Measurements from ENCODE around the gene RFX5. TPM values are rescaled to one million over a fixed set of nuclear protein-coding genes. Genes with fewer than 3 reads are reported as not detected.

The RFX5 gene
- total and polyA plus RNA-seq, 9 of the 15 experiments (the other 6 are each of a cell fraction or from before 2014, with no cell fraction given): 3.8 to 48.2 (median 32.2) TPM

GRCh38 chr1:151344291-151344690 is 2.8 kb downstream of the RFX5 start:
- no peak for TF ChIP-seq CREB5 (CRISPR knock-in tag; IDR thresholded peaks at IDR 0.05)
- TF ChIP-seq ZNF707 (CRISPR knock-in tag; conservative IDR thresholded peaks at IDR 0.05): no peak
- peaks cover 10% of the 10 kb centered on the region for H3K79me2 ChIP-seq (ENCODE audit: control insufficient read depth, insufficient read depth, low read length)
- WGBS (ENCODE audit: insufficient coverage, low coverage, missing lambda C conversion rate): 88% methylated on average over 6 of the region's 6 CpGs
- peaks cover 33% of the 10 kb centered on the region; the same call in 2 of the 3 replicates for H3K36me3 ChIP-seq (ENCODE audit: control insufficient read depth, insufficient read depth, low read length)
- H2AFZ ChIP-seq (ENCODE audit: low read depth, low read length): no peak overlapping the region
- intact Hi-C loops (cut with micrococcal nuclease) (loop anchor here (5.0 to 10.0 kb wide), 3 partner anchors 59 to 391 kb away; partner anchors contain the start of gene ZNF687), in situ Hi-C loops (cut with MboI) (no loop called here)
- H3K4me3 ChIP-seq: no peak overlapping the region
- POLR2A ChIA-PET: interaction anchor here (0.6 to 2.3 kb wide), 7 partner anchors 11 to 63 kb away, joined by 3 to 9 read pairs (median 3); no protein-coding TSS in a partner anchor
- no peak overlapping the region for H3K4me2 ChIP-seq (ENCODE audit: insufficient read depth, low read length)
- CTCF ChIA-PET (ENCODE audit: low intra/inter-chr PET ratio): no interaction called here
- no peaks in the 10 kb centered on the region for H3K27me3 ChIP-seq (ENCODE audit: control insufficient read depth in 2 of 2, insufficient read depth in 2 of 2, low read length in 2 of 2)
- FAIRE-seq (no peak), ATAC-seq (no peak), DNase-seq (ENCODE audit: extremely low read depth in 1 of 4, low spot score in 3 of 4) (no peak)
- no TSS peak for BruUV-seq (replicated peaks)
- H4K20me1 ChIP-seq (replicated peaks; ENCODE audit: control insufficient read depth, insufficient read depth, low read length): no peaks in the 10 kb centered on the region
- no peak overlapping the region for H3K9ac ChIP-seq (ENCODE audit: insufficient read depth in 1 of 2, low read depth in 2 of 2, low read length in 2 of 2)
- no peak overlapping the region for H3K27ac ChIP-seq (ENCODE audit: extremely low read depth, low read depth, low read length)
- H3K9me1 ChIP-seq (ENCODE audit: control insufficient read depth, insufficient read depth, low read length): no peaks in the 10 kb centered on the region
- H3K4me1 ChIP-seq (replicated peaks in 1 of 2; ENCODE audit: control insufficient read depth in 2 of 2, insufficient read depth in 2 of 2, low read length in 2 of 2): peaks cover 0 to 13% of the 10 kb centered on the region in 2 experiments; a peak in 3 of 5 replicates
- no peaks in the 10 kb centered on the region for H3K9me3 ChIP-seq (replicated peaks; ENCODE audit: control insufficient read depth, insufficient read depth, low read depth, low read length)

GRCh38 chr1:151343587-151343986 is 3.5 kb downstream of the RFX5 start:
- no peak for ATAC-seq
- in situ Hi-C loops (cut with MboI) (no loop called here), intact Hi-C loops (cut with micrococcal nuclease) (loop anchor here (5.0 to 10.0 kb wide), 3 partner anchors 59 to 391 kb away; partner anchors contain the start of gene ZNF687)
- peaks cover 0 to 13% of the 10 kb centered on the region in 2 experiments; a peak in 3 of 5 replicates for H3K4me1 ChIP-seq (replicated peaks in 1 of 2; ENCODE audit: control insufficient read depth in 2 of 2, insufficient read depth in 2 of 2, low read length in 2 of 2)
- no peaks in the 10 kb centered on the region for H3K9me3 ChIP-seq (replicated peaks; ENCODE audit: control insufficient read depth, insufficient read depth, low read depth, low read length)
- H3K4me2 ChIP-seq (ENCODE audit: insufficient read depth, low read length): no peak overlapping the region
- whole genome bisulfite sequencing (ENCODE audit: insufficient coverage, low coverage, missing lambda C conversion rate): 67% methylated on average over 8 of the region's 9 CpGs
- H2AFZ ChIP-seq (ENCODE audit: low read depth, low read length): no peak overlapping the region
- TF ChIP-seq SMARCA5 (IDR thresholded peaks at IDR 0.05) (no peak), NCOR1 (IDR thresholded peaks at IDR 0.05) (no peak), FIP1L1 (IDR thresholded peaks at IDR 0.05; ENCODE audit: low read depth, low read length, poor library complexity, severe bottlenecking) (no peak)
- TF ChIP-seq, protein P1, sequence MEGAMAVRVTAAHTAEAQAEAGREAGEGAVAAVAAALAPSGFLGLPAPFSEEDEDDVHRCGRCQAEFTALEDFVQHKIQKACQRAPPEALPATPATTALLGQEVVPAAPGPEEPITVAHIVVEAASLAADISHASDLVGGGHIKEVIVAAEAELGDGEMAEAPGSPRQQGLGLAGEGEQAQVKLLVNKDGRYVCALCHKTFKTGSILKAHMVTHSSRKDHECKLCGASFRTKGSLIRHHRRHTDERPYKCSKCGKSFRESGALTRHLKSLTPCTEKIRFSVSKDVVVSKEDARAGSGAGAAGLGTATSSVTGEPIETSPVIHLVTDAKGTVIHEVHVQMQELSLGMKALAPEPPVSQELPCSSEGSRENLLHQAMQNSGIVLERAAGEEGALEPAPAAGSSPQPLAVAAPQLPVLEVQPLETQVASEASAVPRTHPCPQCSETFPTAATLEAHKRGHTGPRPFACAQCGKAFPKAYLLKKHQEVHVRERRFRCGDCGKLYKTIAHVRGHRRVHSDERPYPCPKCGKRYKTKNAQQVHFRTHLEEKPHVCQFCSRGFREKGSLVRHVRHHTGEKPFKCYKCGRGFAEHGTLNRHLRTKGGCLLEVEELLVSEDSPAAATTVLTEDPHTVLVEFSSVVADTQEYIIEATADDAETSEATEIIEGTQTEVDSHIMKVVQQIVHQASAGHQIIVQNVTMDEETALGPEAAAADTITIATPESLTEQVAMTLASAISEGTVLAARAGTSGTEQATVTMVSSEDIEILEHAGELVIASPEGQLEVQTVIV (CRISPR knock-in tag; IDR thresholded peaks at IDR 0.05; ENCODE audit: borderline replicate concordance): no peak
- H3K27ac ChIP-seq (ENCODE audit: extremely low read depth, low read depth, low read length): no peak overlapping the region
- no peak overlapping the region for H3K9ac ChIP-seq (ENCODE audit: insufficient read depth in 1 of 2, low read depth in 2 of 2, low read length in 2 of 2)
- no peaks in the 10 kb centered on the region for H4K20me1 ChIP-seq (replicated peaks; ENCODE audit: control insufficient read depth, insufficient read depth, low read length)
- H3K4me3 ChIP-seq: no peak overlapping the region
- no peak for DNase-seq (ENCODE audit: extremely low read depth in 1 of 4, low spot score in 3 of 4)
- H3K27me3 ChIP-seq (ENCODE audit: control insufficient read depth in 2 of 2, insufficient read depth in 2 of 2, low read length in 2 of 2): no peaks in the 10 kb centered on the region
- peaks cover 33% of the 10 kb centered on the region; the same call in 2 of the 3 replicates for H3K36me3 ChIP-seq (ENCODE audit: control insufficient read depth, insufficient read depth, low read length)
- POLR2A ChIA-PET: interaction anchor here (0.6 to 2.3 kb wide), 5 partner anchors 12 to 31 kb away, joined by 3 to 9 read pairs (median 3); no protein-coding TSS in a partner anchor
- BruUV-seq (replicated peaks): no TSS peak
- CTCF ChIA-PET (ENCODE audit: low intra/inter-chr PET ratio): no interaction called here
- FAIRE-seq: no peak
- peaks cover 10% of the 10 kb centered on the region for H3K79me2 ChIP-seq (ENCODE audit: control insufficient read depth, insufficient read depth, low read length)
- no peaks in the 10 kb centered on the region for H3K9me1 ChIP-seq (ENCODE audit: control insufficient read depth, insufficient read depth, low read length)

Data from K562 (cell line).